Stimulated activated CD4-positive, alpha-beta T cell treated with anti-CD3 and anti-CD28 coated beads, TNF-alpha, amount 100 ng/mL, for 4 hours (primary cell): ENCODE measurements around the gene CENPT.

Experiments used
- DNase-seq, 3 experiments: peaks; one replicate each; pipeline ENCODE4 v3.0.0-alpha.2; 2020; ENCODE audit warnings: low read depth in 3 of 3

Gene CENPT

GRCh38 chr16:67811899-67812298, 35.6 kb downstream of the CENPT start:
- no peak for DNase-seq

GRCh38 chr16:67807148-67807682, 40.3 kb downstream of the CENPT start:
- no peak for DNase-seq

- peak; percentile 82 to 94 (median 92) for DNase-seq
These were observed 40.9 kb downstream of the CENPT start, which contains the start of the genes RANBP10 and TSNAXIP1 for GRCh38 chr16:67806428-67807147. TSS of gene RANBP10 (minus strand) at chr16:67806560. CDS start at chr16:67806536, 24 bp downstream. TSS of gene TSNAXIP1 (plus strand) at chr16:67806889. CDS start at chr16:67807150, 261 bp downstream.

GRCh38 chr16:67805718-67806427, 41.6 kb downstream of the CENPT start:
- DNase-seq: peak in 2 of 3 experiments; percentile 2 to 13

GRCh38 chr16:67804853-67805542, 42.5 kb downstream of the CENPT start:
- DNase-seq: no peak

- no peak for DNase-seq
These were observed 43.6 kb downstream of the CENPT start for GRCh38 chr16:67803894-67804293.

GRCh38 chr16:67801883-67802282, 45.6 kb downstream of the CENPT start:
- DNase-seq: no peak

- no peak for DNase-seq
These were observed 46.3 kb downstream of the CENPT start for GRCh38 chr16:67801241-67801640.

- no peak for DNase-seq
These were observed 47.1 kb downstream of the CENPT start for GRCh38 chr16:67800338-67800926.

GRCh38 chr16:67796099-67796718, 51.3 kb downstream of the CENPT start:
- DNase-seq: no peak

- no peak for DNase-seq
These were observed 57.4 kb downstream of the CENPT start for GRCh38 chr16:67790071-67790470.

GRCh38 chr16:67786491-67786890, 61.0 kb downstream of the CENPT start:
- no peak for DNase-seq

GRCh38 chr16:67783353-67783725, 64.2 kb downstream of the CENPT start:
- no peak for DNase-seq

GRCh38 chr16:67782567-67783352, 64.7 kb downstream of the CENPT start:
- DNase-seq: no peak

GRCh38 chr16:67781565-67781921, 66.0 kb downstream of the CENPT start:
- no peak for DNase-seq

- DNase-seq: no peak
These were observed 66.5 kb downstream of the CENPT start for GRCh38 chr16:67780847-67781564.

GRCh38 chr16:67779256-67780014, 68.1 kb downstream of the CENPT start:
- DNase-seq: no peak
